GM18868 (cell line): ENCODE data around the gene P2RX2.

ENCODE experiments used
- ATAC-seq: cut with Tn5 transposase; IDR thresholded peaks from one replicate; pipeline ENCODE4 v1.9.1; 2021; ENCODE audit warnings: mild to moderate bottlenecking, moderate library complexity; ENCODE audit not compliant: unreplicated experiment

The P2RX2 gene

DNA sequence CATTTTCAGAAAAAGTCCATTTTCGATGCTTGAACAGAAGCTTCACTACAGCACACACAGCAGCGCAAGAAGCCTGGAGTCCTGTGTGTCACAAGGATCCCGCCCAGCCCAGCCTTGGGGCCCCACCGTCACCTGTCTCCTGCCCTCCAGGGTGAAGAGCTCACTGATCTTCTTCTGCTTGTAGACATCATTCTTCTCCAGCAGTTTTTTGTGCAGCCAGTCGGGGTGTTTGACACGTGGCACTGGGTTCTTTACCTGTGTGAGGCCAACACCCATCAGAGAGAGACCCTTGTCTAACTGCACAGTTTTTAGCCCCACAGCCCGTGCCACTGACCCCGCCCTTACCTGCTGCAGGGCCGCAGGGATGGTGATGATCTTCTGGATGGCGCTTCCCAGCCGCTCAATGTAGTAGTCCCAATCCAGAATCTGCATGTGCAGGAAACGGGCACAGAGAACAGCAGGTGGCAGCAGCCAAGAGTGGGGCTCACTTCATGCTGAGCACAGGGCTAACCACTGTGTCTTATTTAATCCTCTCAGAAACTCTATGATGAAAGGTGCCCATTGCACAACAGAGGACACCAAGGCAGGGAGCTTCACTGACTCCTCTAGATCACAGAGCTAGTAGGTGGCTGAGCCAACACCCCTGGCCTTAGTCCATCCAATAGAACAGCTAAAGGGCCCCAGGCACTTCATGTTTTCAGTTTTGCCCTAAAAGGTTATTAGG lies 38.6 kb downstream of the P2RX2 start:
- ATAC-seq = no peak

DNA sequence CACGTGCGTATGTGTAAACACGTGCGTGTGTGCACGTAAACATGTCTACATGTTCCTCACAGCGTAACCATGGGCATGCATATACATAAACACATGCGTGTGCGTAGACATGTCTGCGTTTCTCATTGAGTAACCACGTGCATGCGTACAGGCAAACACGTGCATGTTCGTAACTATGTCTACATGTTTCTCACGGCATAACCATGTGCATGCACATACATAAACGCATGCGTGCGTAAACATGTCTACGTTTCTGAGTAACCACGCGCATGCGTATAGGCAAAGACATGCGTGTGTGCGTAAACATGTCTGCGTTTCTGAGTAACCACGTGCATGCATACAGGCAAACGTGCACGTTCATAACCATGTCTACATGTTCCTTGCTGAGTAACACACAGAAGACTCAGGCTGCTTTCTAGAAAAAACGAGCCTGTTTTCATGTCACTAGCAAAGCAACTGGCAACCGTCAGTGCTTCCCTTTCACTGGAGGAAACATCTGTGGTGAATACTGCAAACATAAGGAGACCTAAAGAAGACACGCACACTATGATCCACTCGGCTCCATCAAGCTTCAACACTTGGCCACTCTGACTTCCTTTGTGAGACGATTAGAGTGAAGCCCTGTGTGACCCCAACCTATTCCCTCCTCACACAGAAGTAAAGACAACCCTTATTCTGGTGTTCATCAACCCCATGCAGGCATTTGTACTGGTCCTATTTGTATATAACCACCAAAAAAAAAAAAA lies 39.7 kb downstream of the P2RX2 start:
- ATAC-seq = no peak

DNA sequence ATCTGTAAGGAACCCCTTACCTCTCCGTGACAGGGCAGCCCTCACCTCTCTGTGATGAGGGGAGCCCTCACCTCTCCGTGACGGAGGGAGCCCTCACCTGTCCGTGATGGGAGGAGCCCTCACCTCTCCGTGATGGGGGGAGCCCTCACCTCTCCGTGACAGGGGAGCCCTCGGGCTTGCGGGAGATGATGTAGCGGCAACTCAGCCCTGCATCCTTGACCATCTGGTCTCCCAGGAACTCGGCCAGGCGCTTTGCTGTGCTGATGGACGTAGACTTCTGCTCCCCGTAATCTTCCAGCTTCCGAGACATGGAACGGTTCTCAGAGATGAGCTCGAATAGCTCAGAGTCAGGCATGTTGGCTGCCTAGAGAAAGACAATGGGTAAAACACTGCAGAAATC lies 40.6 kb downstream of the P2RX2 start:
- ATAC-seq = no peak

DNA sequence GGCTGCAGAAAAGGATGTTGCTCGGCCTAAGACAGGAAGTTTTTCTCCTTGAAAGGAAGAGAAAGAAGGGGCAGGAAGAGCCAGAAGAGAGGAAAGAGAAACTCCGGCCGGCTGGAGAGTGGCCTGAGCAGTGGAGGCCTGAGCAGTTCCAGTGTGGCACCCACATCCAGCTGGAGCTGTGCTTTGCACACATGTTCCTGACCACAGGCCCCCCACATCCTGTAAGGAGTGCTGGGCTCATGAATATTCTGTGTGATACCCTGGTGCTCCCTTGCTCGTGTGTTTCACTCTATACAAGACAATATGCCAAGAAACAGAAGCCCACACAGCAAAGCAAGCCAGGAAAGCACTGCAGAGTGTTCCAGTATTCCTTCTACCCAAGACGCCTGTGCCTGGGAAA lies 41.5 kb downstream of the P2RX2 start:
- ATAC-seq = no peak

DNA sequence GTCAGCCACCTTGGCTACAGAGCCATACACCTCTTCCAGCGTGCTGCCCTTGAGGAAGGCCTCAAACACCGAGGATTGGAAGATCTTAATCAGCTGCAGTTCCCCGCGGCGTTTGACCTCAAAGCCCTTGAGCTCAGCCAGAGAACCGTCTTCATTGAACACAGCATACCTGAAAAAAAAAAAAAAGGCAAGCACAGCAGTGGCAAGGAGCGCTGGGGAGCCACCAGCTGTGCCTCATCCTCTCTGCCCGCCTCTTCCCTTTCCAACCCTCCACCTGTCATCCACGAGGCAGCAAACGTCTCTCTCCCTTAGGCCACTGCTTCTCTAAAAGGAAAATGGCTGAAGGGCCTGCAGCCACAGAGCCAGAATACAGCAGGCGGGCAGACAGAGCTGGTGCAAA lies 42.4 kb downstream of the P2RX2 start:
- ATAC-seq = no peak

DNA sequence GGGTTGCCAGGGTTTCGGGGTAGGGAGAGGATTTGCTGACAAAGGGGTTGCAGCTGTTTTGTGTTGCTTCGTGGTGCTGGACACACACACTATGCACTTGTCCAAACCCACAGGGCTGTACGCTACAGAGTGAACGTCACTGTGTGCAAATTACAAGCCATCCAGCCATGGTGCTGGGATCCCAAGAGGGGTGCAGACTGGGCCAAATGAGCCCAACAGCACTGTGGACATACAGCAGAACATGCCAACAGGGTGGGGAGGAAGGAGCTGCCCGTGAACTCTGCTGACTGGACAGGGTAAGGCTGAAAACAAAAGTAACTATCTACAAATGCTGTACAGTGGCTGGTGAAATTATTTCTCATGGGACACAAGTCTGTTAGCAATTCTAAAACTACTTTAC lies 43.4 kb downstream of the P2RX2 start:
- no peak for ATAC-seq

DNA sequence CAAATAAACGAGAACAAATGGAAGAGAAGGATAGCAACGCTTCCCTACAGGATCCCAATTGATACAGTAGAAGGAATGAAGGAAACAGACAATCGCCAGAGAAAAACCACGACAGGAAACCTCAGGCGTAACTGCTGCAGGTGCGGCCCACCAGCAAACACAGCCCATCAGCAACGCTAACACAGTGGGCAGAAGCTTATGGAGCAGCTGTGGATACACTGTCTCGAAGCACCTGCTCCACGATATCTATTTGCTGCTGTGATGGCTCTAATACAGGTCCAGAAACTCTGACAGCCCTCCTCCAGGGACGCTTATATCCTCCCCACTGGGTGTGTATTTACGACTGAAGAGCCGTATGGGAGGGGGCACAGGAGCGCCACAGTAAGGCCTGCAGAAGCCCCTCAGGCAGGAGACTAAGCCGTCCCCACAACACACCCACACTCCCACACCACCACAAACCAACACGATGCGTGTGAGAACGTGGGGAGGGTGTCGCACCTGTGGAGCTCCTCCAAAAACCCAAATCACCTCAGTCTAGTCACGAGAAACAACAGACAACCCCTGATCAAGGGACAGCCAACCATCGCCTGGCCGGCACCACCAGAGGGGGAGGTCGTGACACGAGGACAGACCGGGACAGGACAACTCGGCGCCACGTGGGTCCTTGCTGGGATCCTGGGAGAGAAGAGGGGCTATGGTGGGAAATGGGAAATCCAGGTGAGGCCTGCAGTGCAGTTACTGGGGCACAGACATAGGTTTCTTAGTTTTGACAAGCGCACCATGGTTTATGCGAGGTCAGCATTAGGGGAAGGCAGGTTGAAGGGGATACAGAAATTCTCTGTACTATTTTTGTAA lies 44.6 kb downstream of the P2RX2 start:
- ATAC-seq = no peak

DNA sequence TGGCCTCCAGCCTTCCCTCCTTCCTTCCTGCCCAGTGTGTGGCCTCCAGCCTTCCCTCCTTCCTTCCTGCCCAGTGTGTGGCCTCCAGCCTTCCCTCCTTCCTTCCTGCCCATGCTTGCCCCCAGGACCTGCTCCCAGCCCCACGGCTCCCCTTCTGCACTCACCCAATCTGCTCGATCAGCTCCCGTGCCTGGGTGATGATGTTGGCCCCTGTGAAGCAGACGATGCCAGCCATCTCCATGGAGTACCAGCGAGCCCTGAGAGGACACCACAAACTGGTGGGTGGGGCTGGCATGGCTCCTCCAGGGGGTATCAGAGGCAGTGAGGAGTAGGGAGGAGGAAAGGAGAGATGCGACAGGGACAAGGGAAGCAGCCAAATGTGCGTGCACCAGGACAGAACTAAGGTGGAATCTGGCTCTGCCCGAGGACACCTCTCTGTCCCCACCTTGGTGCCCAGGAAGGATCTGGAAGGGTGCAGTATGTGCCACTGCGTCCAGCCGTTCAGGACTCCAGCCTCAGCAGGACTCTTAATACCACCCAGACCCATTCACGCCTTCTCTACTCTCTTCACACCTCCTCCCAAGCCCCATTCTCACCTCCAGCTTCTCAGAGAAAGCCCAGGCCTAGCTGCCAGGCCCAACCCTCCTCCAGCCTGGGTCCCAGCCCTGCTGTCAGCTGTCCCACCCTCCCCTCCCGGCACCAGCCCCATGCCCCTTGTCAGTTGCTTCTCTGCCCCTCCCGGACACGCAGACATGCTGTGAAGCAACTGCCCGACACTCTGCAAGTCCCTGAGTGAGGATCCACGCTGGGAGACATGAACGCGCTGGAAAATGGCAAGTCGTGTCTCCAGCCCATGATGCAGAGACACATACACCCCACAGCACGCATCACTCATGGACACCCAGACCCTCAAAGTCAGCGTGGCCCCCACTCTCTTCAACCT lies 45.9 kb downstream of the P2RX2 start:
- ATAC-seq = no peak

DNA sequence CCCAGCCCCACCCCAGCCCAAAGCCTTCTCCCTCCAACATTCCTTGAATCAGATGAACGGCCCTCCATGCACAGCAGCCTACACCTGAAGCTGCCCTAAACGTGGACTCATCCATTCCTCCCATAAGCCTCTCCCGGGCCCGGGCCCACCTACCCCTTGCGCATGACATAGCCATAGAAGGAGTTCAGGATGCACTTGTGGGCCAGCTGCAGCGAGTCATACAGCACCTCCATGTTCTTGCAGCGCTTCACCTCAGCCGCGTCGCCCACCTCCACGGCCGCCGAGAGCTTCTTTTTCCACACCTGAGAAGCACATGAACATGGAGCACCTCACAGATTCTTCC lies 46.5 kb downstream of the P2RX2 start:
- ATAC-seq = no peak

DNA sequence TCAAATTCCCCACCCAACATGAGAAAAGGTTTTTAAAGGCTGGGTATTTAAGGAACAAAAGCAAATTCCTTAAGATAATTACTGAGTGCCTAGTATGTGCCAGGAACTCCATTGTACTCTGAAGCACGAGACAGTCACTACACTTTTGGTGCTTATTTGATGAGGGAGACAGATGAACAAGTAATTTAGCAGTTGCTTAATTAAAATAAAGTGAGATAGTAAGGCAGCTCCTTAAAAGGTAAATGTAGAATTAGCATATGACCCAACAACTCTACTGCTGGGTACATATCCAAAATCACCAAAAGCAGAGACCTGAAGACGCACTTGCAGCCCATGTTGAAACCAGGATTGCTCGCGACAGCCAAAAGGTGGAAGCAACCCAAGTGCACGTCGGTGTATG lies 47.2 kb downstream of the P2RX2 start:
- no peak for ATAC-seq

DNA sequence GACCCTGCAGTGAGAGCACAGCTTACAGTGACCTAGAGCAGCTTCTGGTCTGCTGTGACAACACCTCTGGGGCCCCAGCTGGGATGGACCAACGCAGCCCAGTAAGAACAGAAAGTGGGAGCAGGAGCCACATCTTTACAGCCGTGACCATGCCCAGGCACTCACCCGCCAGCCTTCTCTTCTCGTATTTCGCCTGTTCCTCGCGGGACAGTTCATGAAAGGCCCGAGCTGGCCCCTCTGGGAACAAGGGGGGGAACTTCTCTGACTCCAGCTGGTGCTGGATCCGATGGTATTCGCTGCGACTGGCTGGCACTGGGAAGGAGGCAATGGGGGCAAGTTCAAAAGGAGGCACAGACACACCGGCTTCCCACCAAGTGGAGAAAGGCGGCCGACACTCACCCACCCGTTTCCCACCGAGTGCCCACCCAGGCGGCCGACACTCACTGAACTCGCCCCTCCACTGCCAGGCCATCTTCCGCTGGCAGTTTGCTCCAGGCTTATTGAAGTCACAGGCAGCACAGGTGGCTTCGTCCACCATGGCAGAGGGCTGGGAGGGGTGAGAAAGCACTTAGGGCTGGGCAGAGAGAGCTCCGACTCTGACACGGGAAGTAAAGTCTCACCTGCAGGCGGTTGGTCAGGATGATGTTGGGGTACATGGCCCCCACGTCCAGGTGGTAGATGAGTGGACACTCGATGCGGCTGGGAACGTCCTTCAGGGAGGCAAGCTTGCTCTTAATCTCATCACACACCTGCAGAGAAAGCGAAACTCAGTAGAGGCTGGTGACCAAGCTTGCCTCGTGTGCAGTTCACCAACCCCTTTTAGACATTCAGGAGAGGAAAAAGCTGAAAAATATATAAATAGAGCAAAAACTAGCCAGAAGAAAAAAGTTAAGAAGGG lies 49.9 kb downstream of the P2RX2 start:
- no peak for ATAC-seq

DNA sequence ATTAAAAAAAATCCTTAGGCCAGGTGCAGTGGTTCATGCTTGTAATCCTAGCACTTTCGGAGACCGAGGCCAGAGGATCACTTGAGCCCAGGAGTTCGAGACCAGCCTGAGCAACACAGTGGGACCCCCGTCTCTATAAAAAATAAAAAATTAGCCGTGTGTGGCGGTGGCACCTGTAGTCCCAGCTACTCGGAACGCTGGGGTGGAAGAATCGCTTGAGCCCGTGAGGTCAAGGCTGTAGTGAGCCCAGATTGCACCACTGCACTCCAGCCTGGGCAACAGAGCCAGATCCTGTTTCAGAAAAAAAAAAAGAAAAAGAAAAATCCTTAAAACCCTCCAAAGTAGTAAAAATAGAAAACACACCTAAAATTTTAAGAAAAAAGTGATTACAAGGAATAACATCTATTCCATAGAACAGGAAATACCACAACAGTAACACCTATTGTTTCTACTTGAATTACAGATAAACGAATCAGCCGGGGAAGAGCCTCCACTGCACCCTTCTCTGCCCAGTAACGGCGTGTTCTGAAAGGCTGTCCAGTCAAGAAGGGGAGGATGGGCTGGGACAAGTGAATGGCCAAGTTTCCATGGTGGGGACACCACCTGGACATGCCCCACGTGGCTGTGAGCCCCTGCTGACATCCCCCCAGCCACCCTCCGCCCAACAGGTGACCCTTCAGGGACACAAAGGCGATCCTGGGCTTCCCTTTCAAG lies 50.7 kb downstream of the P2RX2 start:
- no peak for ATAC-seq
